ENCODE measurements around the gene SOS1. TPM values are rescaled to one million over a fixed set of nuclear protein-coding genes. Genes with fewer than 3 reads are reported as not detected.
A peak's percentile ranks its signal among the peaks of the same experiment; 100 is the strongest.

SOS1 gene
- total and polyA plus RNA-seq, 2 of the 13 experiments (the other 11 are each of a cell fraction or from before 2014, with no cell fraction given), result 20.8 to 60.4 TPM

DNA sequence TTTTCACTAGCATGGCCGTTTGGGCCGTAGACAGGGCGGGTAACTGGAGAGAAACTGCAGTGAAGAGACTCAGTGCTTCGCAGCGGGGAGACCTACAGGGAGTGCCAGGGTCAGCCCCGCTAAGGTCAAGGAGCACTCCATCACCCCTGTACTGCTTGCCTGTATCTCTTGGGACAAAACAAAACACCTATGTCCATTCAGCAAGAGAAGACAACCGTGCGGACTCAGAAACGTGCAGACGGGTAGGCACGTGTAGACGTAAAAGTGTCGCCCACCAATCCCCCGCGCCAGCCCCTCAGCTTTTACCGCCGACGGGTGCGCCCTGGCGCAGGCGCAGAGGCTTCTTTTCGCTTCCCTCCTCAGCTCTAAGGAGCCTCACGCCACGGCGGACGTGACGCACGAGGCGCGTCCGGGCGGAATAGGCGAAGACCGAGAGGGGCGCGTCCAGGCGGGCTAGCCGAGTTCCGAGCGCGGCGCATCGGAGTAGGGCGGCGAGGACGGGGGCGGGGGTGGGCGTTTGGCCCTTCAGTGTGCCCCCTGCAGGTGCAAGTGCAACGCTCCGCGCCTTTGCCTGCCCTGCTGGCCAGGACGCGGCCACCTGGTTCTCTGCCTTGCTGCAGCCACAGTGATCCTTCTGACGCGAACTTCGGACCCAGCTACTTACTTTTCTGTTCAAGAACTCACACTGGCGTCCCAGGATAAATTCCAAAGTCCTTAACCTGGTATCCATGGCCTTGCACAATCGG, 3.3 kb upstream of the SOS1 start (continued):
- TF ChIP-seq, protein P1, sequence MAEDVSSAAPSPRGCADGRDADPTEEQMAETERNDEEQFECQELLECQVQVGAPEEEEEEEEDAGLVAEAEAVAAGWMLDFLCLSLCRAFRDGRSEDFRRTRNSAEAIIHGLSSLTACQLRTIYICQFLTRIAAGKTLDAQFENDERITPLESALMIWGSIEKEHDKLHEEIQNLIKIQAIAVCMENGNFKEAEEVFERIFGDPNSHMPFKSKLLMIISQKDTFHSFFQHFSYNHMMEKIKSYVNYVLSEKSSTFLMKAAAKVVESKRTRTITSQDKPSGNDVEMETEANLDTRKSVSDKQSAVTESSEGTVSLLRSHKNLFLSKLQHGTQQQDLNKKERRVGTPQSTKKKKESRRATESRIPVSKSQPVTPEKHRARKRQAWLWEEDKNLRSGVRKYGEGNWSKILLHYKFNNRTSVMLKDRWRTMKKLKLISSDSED (CRISPR knock-in tag; IDR thresholded peaks at IDR 0.05), result no peak
- TF ChIP-seq, protein P2, sequence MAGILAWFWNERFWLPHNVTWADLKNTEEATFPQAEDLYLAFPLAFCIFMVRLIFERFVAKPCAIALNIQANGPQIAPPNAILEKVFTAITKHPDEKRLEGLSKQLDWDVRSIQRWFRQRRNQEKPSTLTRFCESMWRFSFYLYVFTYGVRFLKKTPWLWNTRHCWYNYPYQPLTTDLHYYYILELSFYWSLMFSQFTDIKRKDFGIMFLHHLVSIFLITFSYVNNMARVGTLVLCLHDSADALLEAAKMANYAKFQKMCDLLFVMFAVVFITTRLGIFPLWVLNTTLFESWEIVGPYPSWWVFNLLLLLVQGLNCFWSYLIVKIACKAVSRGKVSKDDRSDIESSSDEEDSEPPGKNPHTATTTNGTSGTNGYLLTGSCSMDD (CRISPR knock-in tag; IDR thresholded peaks at IDR 0.05), result no peak
- TF ChIP-seq ZSCAN25 (CRISPR knock-in tag; IDR thresholded peaks at IDR 0.05), result peak; percentile 87
- TF ChIP-seq, protein P3, sequence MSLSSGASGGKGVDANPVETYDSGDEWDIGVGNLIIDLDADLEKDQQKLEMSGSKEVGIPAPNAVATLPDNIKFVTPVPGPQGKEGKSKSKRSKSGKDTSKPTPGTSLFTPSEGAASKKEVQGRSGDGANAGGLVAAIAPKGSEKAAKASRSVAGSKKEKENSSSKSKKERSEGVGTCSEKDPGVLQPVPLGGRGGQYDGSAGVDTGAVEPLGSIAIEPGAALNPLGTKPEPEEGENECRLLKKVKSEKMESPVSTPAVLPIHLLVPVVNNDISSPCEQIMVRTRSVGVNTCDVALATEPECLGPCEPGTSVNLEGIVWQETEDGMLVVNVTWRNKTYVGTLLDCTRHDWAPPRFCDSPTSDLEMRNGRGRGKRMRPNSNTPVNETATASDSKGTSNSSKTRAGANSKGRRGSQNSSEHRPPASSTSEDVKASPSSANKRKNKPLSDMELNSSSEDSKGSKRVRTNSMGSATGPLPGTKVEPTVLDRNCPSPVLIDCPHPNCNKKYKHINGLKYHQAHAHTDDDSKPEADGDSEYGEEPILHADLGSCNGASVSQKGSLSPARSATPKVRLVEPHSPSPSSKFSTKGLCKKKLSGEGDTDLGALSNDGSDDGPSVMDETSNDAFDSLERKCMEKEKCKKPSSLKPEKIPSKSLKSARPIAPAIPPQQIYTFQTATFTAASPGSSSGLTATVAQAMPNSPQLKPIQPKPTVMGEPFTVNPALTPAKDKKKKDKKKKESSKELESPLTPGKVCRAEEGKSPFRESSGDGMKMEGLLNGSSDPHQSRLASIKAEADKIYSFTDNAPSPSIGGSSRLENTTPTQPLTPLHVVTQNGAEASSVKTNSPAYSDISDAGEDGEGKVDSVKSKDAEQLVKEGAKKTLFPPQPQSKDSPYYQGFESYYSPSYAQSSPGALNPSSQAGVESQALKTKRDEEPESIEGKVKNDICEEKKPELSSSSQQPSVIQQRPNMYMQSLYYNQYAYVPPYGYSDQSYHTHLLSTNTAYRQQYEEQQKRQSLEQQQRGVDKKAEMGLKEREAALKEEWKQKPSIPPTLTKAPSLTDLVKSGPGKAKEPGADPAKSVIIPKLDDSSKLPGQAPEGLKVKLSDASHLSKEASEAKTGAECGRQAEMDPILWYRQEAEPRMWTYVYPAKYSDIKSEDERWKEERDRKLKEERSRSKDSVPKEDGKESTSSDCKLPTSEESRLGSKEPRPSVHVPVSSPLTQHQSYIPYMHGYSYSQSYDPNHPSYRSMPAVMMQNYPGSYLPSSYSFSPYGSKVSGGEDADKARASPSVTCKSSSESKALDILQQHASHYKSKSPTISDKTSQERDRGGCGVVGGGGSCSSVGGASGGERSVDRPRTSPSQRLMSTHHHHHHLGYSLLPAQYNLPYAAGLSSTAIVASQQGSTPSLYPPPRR (CRISPR knock-in tag; IDR thresholded peaks at IDR 0.05; ENCODE audit: borderline replicate concordance), result peak; percentile 91
- TF ChIP-seq, protein P4, sequence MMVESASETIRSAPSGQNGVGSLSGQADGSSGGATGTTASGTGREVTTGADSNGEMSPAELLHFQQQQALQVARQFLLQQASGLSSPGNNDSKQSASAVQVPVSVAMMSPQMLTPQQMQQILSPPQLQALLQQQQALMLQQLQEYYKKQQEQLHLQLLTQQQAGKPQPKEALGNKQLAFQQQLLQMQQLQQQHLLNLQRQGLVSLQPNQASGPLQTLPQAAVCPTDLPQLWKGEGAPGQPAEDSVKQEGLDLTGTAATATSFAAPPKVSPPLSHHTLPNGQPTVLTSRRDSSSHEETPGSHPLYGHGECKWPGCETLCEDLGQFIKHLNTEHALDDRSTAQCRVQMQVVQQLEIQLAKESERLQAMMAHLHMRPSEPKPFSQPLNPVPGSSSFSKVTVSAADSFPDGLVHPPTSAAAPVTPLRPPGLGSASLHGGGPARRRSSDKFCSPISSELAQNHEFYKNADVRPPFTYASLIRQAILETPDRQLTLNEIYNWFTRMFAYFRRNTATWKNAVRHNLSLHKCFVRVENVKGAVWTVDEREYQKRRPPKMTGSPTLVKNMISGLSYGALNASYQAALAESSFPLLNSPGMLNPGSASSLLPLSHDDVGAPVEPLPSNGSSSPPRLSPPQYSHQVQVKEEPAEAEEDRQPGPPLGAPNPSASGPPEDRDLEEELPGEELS (CRISPR knock-in tag; IDR thresholded peaks at IDR 0.05), result peak; percentile 82
- no peak for TF ChIP-seq ZNF850 (CRISPR knock-in tag; conservative IDR thresholded peaks at IDR 0.05)
- TF ChIP-seq SETDB1 (CRISPR knock-in tag; IDR thresholded peaks at IDR 0.05; ENCODE audit: borderline replicate concordance), result no peak
- TF ChIP-seq NFYB (CRISPR knock-in tag; IDR thresholded peaks at IDR 0.05), result peak; percentile 71
- TF ChIP-seq ZNF546 (CRISPR knock-in tag; conservative IDR thresholded peaks at IDR 0.05), result peak; percentile 94
- TF ChIP-seq RCOR2 (CRISPR knock-in tag; IDR thresholded peaks at IDR 0.05), result peak; percentile 61
- TF ChIP-seq FOSL2 (CRISPR knock-in tag; IDR thresholded peaks at IDR 0.05), result peak; percentile 75
- no peak for TF ChIP-seq FOXJ3 (CRISPR knock-in tag; IDR thresholded peaks at IDR 0.05; ENCODE audit: borderline replicate concordance)
- TF ChIP-seq ZNF34 (CRISPR knock-in tag; IDR thresholded peaks at IDR 0.05; ENCODE audit: borderline replicate concordance), result no peak
- TF ChIP-seq ZBTB7B (CRISPR knock-in tag; IDR thresholded peaks at IDR 0.05), result peak; percentile 94
- TF ChIP-seq, protein P5, sequence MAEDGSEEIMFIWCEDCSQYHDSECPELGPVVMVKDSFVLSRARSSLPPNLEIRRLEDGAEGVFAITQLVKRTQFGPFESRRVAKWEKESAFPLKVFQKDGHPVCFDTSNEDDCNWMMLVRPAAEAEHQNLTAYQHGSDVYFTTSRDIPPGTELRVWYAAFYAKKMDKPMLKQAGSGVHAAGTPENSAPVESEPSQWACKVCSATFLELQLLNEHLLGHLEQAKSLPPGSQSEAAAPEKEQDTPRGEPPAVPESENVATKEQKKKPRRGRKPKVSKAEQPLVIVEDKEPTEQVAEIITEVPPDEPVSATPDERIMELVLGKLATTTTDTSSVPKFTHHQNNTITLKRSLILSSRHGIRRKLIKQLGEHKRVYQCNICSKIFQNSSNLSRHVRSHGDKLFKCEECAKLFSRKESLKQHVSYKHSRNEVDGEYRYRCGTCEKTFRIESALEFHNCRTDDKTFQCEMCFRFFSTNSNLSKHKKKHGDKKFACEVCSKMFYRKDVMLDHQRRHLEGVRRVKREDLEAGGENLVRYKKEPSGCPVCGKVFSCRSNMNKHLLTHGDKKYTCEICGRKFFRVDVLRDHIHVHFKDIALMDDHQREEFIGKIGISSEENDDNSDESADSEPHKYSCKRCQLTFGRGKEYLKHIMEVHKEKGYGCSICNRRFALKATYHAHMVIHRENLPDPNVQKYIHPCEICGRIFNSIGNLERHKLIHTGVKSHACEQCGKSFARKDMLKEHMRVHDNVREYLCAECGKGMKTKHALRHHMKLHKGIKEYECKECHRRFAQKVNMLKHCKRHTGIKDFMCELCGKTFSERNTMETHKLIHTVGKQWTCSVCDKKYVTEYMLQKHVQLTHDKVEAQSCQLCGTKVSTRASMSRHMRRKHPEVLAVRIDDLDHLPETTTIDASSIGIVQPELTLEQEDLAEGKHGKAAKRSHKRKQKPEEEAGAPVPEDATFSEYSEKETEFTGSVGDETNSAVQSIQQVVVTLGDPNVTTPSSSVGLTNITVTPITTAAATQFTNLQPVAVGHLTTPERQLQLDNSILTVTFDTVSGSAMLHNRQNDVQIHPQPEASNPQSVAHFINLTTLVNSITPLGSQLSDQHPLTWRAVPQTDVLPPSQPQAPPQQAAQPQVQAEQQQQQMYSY (CRISPR knock-in tag; IDR thresholded peaks at IDR 0.05), result peak; percentile 85
- no peak for TF ChIP-seq U2AF2 (IDR thresholded peaks at IDR 0.05; ENCODE audit: low read depth, low read length)

Data from HepG2 (cell line).